H1 (cell line): ENCODE measurements around the gene CCDC185. TPM values are rescaled to one million over a fixed set of nuclear protein-coding genes. Genes with fewer than 3 reads are reported as not detected.

Experiments
- CTCF ChIA-PET: fragments of 300-600 bp; sonication (Branson Sonifier 250); formaldehyde crosslinking; loops from one replicate; lab custom pipeline; 2021; ENCODE audit not compliant: partially characterized antibody; lab: Charles Lee
- POLR2A ChIA-PET: fragments of 300-600 bp; sonication (Branson Sonifier 250); formaldehyde crosslinking; loops from one replicate; lab custom pipeline; 2021; ENCODE audit warnings: inconsistent platforms; ENCODE audit not compliant: partially characterized antibody; lab: Charles Lee
- DNase-seq, 2 experiments: peaks; one replicate each; pipeline versions ENCODE4 v3.0.0 to v3.0.0-alpha.2; 2010 to 2022; ENCODE audit warnings: low spot score in 2 of 2, low read depth in 1 of 2, mixed read lengths in 1 of 2
- FAIRE-seq: peaks from 2 replicates; lab custom pipeline; 2011; peaks lifted over from hg19 to GRCh38; lab: Jason Lieb, UNC
- H2AFZ ChIP-seq: 2 replicates; pipeline ENCODE4 v1.8.1; 2012; ENCODE audit warnings: low read length, inconsistent platforms
- H2AK5ac ChIP-seq: 2 replicates; pipeline ENCODE4 v1.6.1; 2013; ENCODE audit warnings: low read depth, low read length
- H2BK120ac ChIP-seq: replicated peaks from 2 replicates; pipeline ENCODE3; 2013; ENCODE audit warnings: low read depth, low read length, inconsistent platforms
- H2BK12ac ChIP-seq: 2 replicates; pipeline ENCODE4 v1.6.1; 2013; ENCODE audit warnings: low read depth, low read length
- H2BK15ac ChIP-seq: 2 replicates; pipeline ENCODE4 v1.6.1; 2013; ENCODE audit warnings: low read length
- H2BK20ac ChIP-seq: 2 replicates; pipeline ENCODE4 v1.6.1; 2013; ENCODE audit warnings: low read length
- H2BK5ac ChIP-seq: 2 replicates; pipeline ENCODE4 v1.6.1; 2013; ENCODE audit warnings: low read depth, low read length
- H3K14ac ChIP-seq: 2 replicates; pipeline ENCODE4 v1.6.1; 2013; ENCODE audit warnings: inconsistent platforms; ENCODE audit not compliant: insufficient read length
- H3K18ac ChIP-seq: 2 replicates; pipeline ENCODE4 v1.6.1; 2013; ENCODE audit warnings: low read length; ENCODE audit errors: extremely low read depth
- H3K23ac ChIP-seq: 2 replicates; pipeline ENCODE4 v1.6.1; 2013; ENCODE audit warnings: inconsistent platforms; ENCODE audit not compliant: insufficient read length
- H3K23me2 ChIP-seq: 2 replicates; pipeline ENCODE4 v1.6.1; 2013; ENCODE audit warnings: low read depth, low read length
- H3K27ac ChIP-seq: 2 replicates; pipeline ENCODE4 v1.6.1; 2011; ENCODE audit warnings: low read depth, low read length, inconsistent platforms
- H3K27me3 ChIP-seq, 4 experiments: replicated peaks in 1 of 4; 1 replicate in 1 of 4; 2 replicates in 3 of 4; pipeline versions ENCODE4 v1.6.1 to v1.8.1; 2011 to 2013; ENCODE audit warnings: low read length in 3 of 4, mild to moderate bottlenecking in 3 of 4, inconsistent platforms in 2 of 4, mixed read lengths in 2 of 4, moderate library complexity in 1 of 4; ENCODE audit not compliant: control insufficient read depth in 3 of 4, insufficient read depth in 3 of 4; ENCODE audit errors: extremely low read depth in 1 of 4
- H3K36me3 ChIP-seq, 4 experiments: 2 replicates each; pipeline versions ENCODE4 v1.6.1 to v1.8.1; 2011 to 2013; ENCODE audit warnings: mild to moderate bottlenecking in 4 of 4, low read length in 3 of 4, moderate library complexity in 2 of 4, control low read depth in 1 of 4, inconsistent platforms in 1 of 4; ENCODE audit not compliant: insufficient read depth in 4 of 4, control insufficient read depth in 2 of 4
- H3K4ac ChIP-seq: replicated peaks from 2 replicates; pipeline ENCODE3; 2013; ENCODE audit warnings: low read length, low read depth, mixed read lengths, inconsistent platforms; ENCODE audit not compliant: insufficient read length
- H3K4me1 ChIP-seq, 4 experiments: replicated peaks in 1 of 4; 1 replicate in 1 of 4; 2 replicates in 3 of 4; pipeline versions ENCODE4 v1.6.1 to v1.8.1; 2011 to 2013; ENCODE audit warnings: low read length in 3 of 4, inconsistent platforms in 2 of 4, mixed read lengths in 1 of 4; ENCODE audit not compliant: insufficient read depth in 4 of 4, control insufficient read depth in 3 of 4
- H3K4me2 ChIP-seq, 2 experiments: 2 replicates each; pipeline versions ENCODE4 v1.6.1 to v1.8.1; 2011 to 2013; ENCODE audit warnings: low read depth in 2 of 2, low read length in 2 of 2, control low read depth in 1 of 2, inconsistent platforms in 1 of 2, mild to moderate bottlenecking in 1 of 2; ENCODE audit not compliant: insufficient read depth in 1 of 2
- H3K4me3 ChIP-seq, 4 experiments: fragments of 200-600, 300-600 bp in 1 of 4; sonication (generic), shearing (Covaris generic), sonication (Bioruptor Twin) in 1 of 4; 2 replicates each; pipeline versions ENCODE4 v1.5.1 to v1.8.1; 2011 to 2016; ENCODE audit warnings: low read length in 4 of 4, low read depth in 3 of 4, control low read depth in 2 of 4, inconsistent platforms in 2 of 4, mild to moderate bottlenecking in 2 of 4, mixed read lengths in 1 of 4, moderate library complexity in 1 of 4; ENCODE audit not compliant: insufficient read depth in 2 of 4; ENCODE audit errors: extremely low read depth in 1 of 4
- H3K56ac ChIP-seq: replicated peaks from 2 replicates; pipeline ENCODE3; 2013; ENCODE audit warnings: low read depth, mild to moderate bottlenecking, mixed read lengths, low read length, inconsistent platforms; ENCODE audit not compliant: insufficient read length
- H3K79me1 ChIP-seq: 2 replicates; pipeline ENCODE4 v1.6.1; 2013; ENCODE audit warnings: low read depth, low read length, control low read depth
- H3K79me2 ChIP-seq, 2 experiments: 2 replicates each; pipeline versions ENCODE4 v1.6.1 to v1.8.1; 2012 to 2013; ENCODE audit warnings: low read length in 2 of 2, mild to moderate bottlenecking in 2 of 2, inconsistent platforms in 1 of 2; ENCODE audit not compliant: insufficient read depth in 2 of 2, control insufficient read depth in 1 of 2
- H3K9ac ChIP-seq, 4 experiments: replicated peaks in 1 of 4; 1 replicate in 1 of 4; 2 replicates in 3 of 4; pipeline versions ENCODE4 v1.6.1 to v1.8.1; 2011 to 2013; ENCODE audit warnings: low read depth in 3 of 4, low read length in 3 of 4, control low read depth in 2 of 4, mild to moderate bottlenecking in 2 of 4, moderate library complexity in 2 of 4, inconsistent platforms in 1 of 4; ENCODE audit errors: extremely low read depth in 1 of 4
- H3K9me3 ChIP-seq, 2 experiments: 2 replicates each; pipeline versions ENCODE4 v1.6.1 to v1.8.1; 2012 to 2013; ENCODE audit warnings: mild to moderate bottlenecking in 2 of 2, moderate library complexity in 2 of 2, control low read depth in 1 of 2, inconsistent platforms in 1 of 2, low read depth in 1 of 2, low read length in 1 of 2, mixed read lengths in 1 of 2; ENCODE audit not compliant: insufficient read depth in 2 of 2
- H4K20me1 ChIP-seq, 2 experiments: replicated peaks in 1 of 2; 2 replicates each; pipeline versions ENCODE3 to v1.8.1; 2011 to 2013; ENCODE audit warnings: inconsistent platforms in 2 of 2, low read length in 2 of 2, mild to moderate bottlenecking in 1 of 2; ENCODE audit not compliant: insufficient read depth in 2 of 2, control insufficient read depth in 1 of 2
- H4K5ac ChIP-seq: 2 replicates; pipeline ENCODE4 v1.6.1; 2013; ENCODE audit warnings: low read length, low read depth, mixed read lengths, inconsistent platforms; ENCODE audit not compliant: insufficient read length
- H4K8ac ChIP-seq: 2 replicates; pipeline ENCODE4 v1.8.0; 2013; ENCODE audit warnings: mild to moderate bottlenecking, moderate library complexity, low read length, inconsistent platforms; ENCODE audit not compliant: insufficient read depth; ENCODE audit errors: extremely low read depth
- H4K91ac ChIP-seq: replicated peaks from 2 replicates; pipeline ENCODE3; 2013; ENCODE audit warnings: low read length, mixed read lengths, inconsistent platforms; ENCODE audit not compliant: insufficient read length
- CTBP2 ChIP-seq: IDR thresholded peaks from 2 replicates; pipeline ENCODE4 v1.7.0; 2011; ENCODE audit warnings: borderline replicate concordance, mild to moderate bottlenecking, moderate library complexity, mixed read lengths, low read length; ENCODE audit not compliant: insufficient read depth, insufficient read length
- CTCF ChIP-seq, 3 experiments: IDR thresholded peaks; 1 replicate in 2 of 3; 2 replicates in 1 of 3; pipeline versions ENCODE4 v1.5.1 to v1.6.1; 2011; ENCODE audit warnings: low read length in 3 of 3, mild to moderate bottlenecking in 3 of 3, inconsistent platforms in 2 of 3, low read depth in 1 of 3, moderate library complexity in 1 of 3; ENCODE audit not compliant: insufficient read depth in 1 of 3; ENCODE audit errors: control extremely low read depth in 1 of 3
- HDAC2 ChIP-seq, 2 experiments: fragments of 300-600 bp in 1 of 2; sonication (generic) in 1 of 2; IDR thresholded peaks; 2 replicates each; pipeline ENCODE4 v1.6.1; 2011 to 2012; ENCODE audit warnings: low read depth in 2 of 2, low read length in 2 of 2, mild to moderate bottlenecking in 2 of 2, moderate library complexity in 2 of 2, borderline replicate concordance in 1 of 2, inconsistent platforms in 1 of 2
- RBBP5 ChIP-seq: IDR thresholded peaks from 2 replicates; pipeline ENCODE4 v1.7.1; 2012; ENCODE audit warnings: low read depth, mild to moderate bottlenecking, inconsistent platforms, low read length, moderate library complexity, borderline replicate concordance
- WGBS, 2 experiments: shearing (Covaris generic) in 1 of 2; methylation state at CpG; one replicate each; pipeline versions ENCODE4 v1.1.6 to v1.1.7; 2013 to 2015; ENCODE audit warnings: low lambda C conversion rate in 2 of 2, mixed read lengths in 2 of 2, inconsistent platforms in 1 of 2, low coverage in 1 of 2, missing lambda C conversion rate in 1 of 2; ENCODE audit not compliant: insufficient replicate concordance in 2 of 2, insufficient coverage in 1 of 2, insufficient read length in 1 of 2; ENCODE audit errors: extremely low coverage in 1 of 2, missing lambda C conversion rate in 1 of 2; 5-methylcytosine and 5-hydroxymethylcytosine counted together
- polyA plus RNA-seq, 7 experiments: library from polyadenylated mRNA; depleted of rRNA in 3 of 7; stranded (reverse) in 5 of 7; unstranded in 2 of 7; fragments of >200 nt in 5 of 7; fragments of 200-250 nt in 2 of 7; gene quantifications; 1 replicate in 5 of 7; 2 replicates in 1 of 7; 4 replicates in 1 of 7; pipeline versions ENCODE4 v1.2.1 to v1.2.3, GENCODE V29; 2011 to 2013; ENCODE audit warnings: missing spikeins in 2 of 7, mixed read lengths in 2 of 7
- total RNA-seq: library from RNA; stranded (reverse); fragmentation: NEBNext Ultra II Directional; extraction: Animal tissue kit (Norgen Biotek cat#: 25700); gene quantifications from 2 replicates; pipeline ENCODE4 v1.2.1, GENCODE V29; 2021

The CCDC185 gene
- total and polyA plus RNA-seq, 2 of the 8 experiments (the other 6 are each of a cell fraction or from before 2014, with no cell fraction given) = not detected

DNA sequence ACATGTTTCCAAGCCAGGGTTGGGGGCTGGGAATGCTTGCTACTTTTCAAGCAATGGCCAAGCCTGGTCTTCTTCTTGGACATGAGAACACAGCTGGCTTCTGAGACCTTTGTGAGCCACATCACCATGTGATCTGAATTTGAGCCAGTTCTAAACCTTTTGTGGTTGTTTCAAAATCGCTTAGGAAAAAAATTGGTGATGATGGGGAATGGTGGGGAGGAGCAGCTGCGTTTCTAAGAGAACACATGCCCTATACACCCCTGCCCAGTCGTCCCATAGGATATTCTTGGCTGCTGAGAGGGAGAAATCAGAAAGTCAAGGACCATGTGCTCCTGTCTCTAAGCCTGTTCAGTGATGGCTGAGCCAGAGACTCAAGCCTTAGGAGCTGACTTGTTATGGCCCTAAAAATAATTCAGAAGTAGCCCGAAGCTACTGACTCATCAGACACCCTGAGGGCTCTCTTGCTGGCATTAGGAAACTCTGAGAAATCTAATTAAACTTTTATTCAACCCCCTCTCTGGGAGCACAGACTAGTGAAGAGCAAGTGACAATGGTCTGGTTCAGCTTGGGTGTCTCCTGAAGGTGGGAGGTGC, 30.5 kb downstream of the CCDC185 start:
- Histone ChIP-seq H2BK5ac (no peak overlapping the region), H3K9ac (no peak overlapping the region), H4K91ac (no peak overlapping the region), H4K5ac (no peak overlapping the region), H2BK15ac (no peak overlapping the region), H3K9me3 (no peaks in the 10 kb centered on the region), H3K79me1 (no peaks in the 10 kb centered on the region), H3K14ac (no peak overlapping the region), H3K23me2 (no peaks in the 10 kb centered on the region), H3K56ac (no peak overlapping the region), H3K4me2 (no peak overlapping the region), H2AFZ (no peak overlapping the region), H2BK20ac (no peak overlapping the region), H3K27me3 (no peaks in the 10 kb centered on the region), H3K36me3 (no peaks in the 10 kb centered on the region), H3K18ac (no peak overlapping the region), H4K8ac (no peak overlapping the region), H3K23ac (no peak overlapping the region), H3K4me3 (no peak overlapping the region)
- 67% methylated on average over 4 of the region's 4 CpGs; no CpG with 5 or more reads in 1 of the 2 experiments for WGBS, 2 experiments
- CTCF ChIA-PET = interaction anchor here (0.9 to 1.0 kb wide), 2 partner anchors 9 to 16 kb away, joined by 3 read pairs; no protein-coding TSS in a partner anchor
- FAIRE-seq = no peak
- TF ChIP-seq HDAC2 (IDR thresholded peaks at IDR 0.05; ENCODE audit: borderline replicate concordance in 1 of 2, low read depth in 2 of 2, low read length in 2 of 2) (no peak), RBBP5 (no peak), CTBP2 (no peak), CTCF (IDR thresholded peaks at IDR 0.05; ENCODE audit: control extremely low read depth in 1 of 3, insufficient read depth in 1 of 3, low read depth in 1 of 3, low read length in 3 of 3) (no peak)
- TF ChIP-seq, all 59 proteins: peak for 0
- H2BK12ac ChIP-seq = no peak overlapping the region
- no peak overlapping the region for H2BK120ac ChIP-seq
- H2AK5ac ChIP-seq = no peak overlapping the region
- H4K20me1 ChIP-seq = no peaks in the 10 kb centered on the region
- no peak overlapping the region for H3K4ac ChIP-seq
- no peak overlapping the region for H3K27ac ChIP-seq
- H3K4me1 ChIP-seq = no peaks in the 10 kb centered on the region
- no peak for DNase-seq
- H3K79me2 ChIP-seq = no peaks in the 10 kb centered on the region
- POLR2A ChIA-PET = no interaction called here
